K562 (cell line): Measurements from ENCODE around the gene CHTF8. TPM values are rescaled to one million over a fixed set of nuclear protein-coding genes. Genes with fewer than 3 reads are reported as not detected.
A peak's percentile ranks its signal among the peaks of the same experiment; 100 is the strongest.

ENCODE experiments used
- ADNP ChIP-seq: fragments of 200-800 bp; sonication (Bioruptor generic); IDR thresholded peaks from 2 replicates; pipeline ENCODE4 v1.6.1; 2016; ENCODE audit warnings: missing genetic modification characterization, missing compliant biosample characterization
- BMI1 ChIP-seq: fragments of 150-350 bp; IDR thresholded peaks from 2 replicates; pipeline ENCODE4 v1.6.1; 2014; ENCODE audit warnings: low read length
- CBX8 ChIP-seq: fragments of 200-600 bp; sonication (generic); IDR thresholded peaks from 2 replicates; pipeline ENCODE4 v1.6.1; 2012; ENCODE audit warnings: borderline replicate concordance, mixed run types, low read depth, mild to moderate bottlenecking, moderate library complexity, mixed read lengths, low read length, control low read depth, inconsistent platforms; ENCODE audit not compliant: poor library complexity, severe bottlenecking; ENCODE audit errors: extremely low read depth
- CSDE1 ChIP-seq, 2 experiments: fragments of 450-650 bp; IDR thresholded peaks; 2 replicates each; pipeline ENCODE4 v1.6.1; 2016; ENCODE audit warnings: mild to moderate bottlenecking in 1 of 2
- HOMEZ ChIP-seq: fragments of 250-450 bp; sonication (Bioruptor Pico); IDR thresholded peaks from 2 replicates; pipeline ENCODE4 v1.4.0; 2020; ENCODE audit warnings: mild to moderate bottlenecking, moderate library complexity
- KAT8 ChIP-seq: fragments of 450-650 bp; IDR thresholded peaks from 2 replicates; pipeline ENCODE4 v1.6.1; 2016; ENCODE audit warnings: low read depth, mild to moderate bottlenecking
- L3MBTL2 ChIP-seq: fragments of 450-650 bp; IDR thresholded peaks from 2 replicates; pipeline ENCODE4 v1.6.1; 2016; ENCODE audit warnings: mild to moderate bottlenecking, moderate library complexity
- LCOR ChIP-seq: sonication (generic); formaldehyde crosslinking; IDR thresholded peaks from 2 replicates; pipeline ENCODE4 v1.8.0; 2022; ENCODE audit warnings: mild to moderate bottlenecking, missing genetic modification reagents
- NFIX ChIP-seq: fragments of 250-450 bp; sonication (Bioruptor Pico); IDR thresholded peaks from 2 replicates; pipeline ENCODE4 v1.4.0; 2020; ENCODE audit warnings: low read depth, mild to moderate bottlenecking, moderate library complexity
- RBFOX2 ChIP-seq: fragments of 200-400 bp; formaldehyde crosslinking; IDR thresholded peaks from 2 replicates; pipeline ENCODE4 v1.6.1; 2017; ENCODE audit warnings: low read depth, mild to moderate bottlenecking, low read length, moderate library complexity
- SAP30 ChIP-seq: fragments of 200-600 bp; sonication (generic); IDR thresholded peaks from 2 replicates; pipeline ENCODE4 v1.6.1; 2012; ENCODE audit warnings: borderline replicate concordance, low read depth, mild to moderate bottlenecking, moderate library complexity, low read length, control low read depth, inconsistent platforms; ENCODE audit not compliant: insufficient read depth, poor library complexity, severe bottlenecking
- SMC3 ChIP-seq: conservative IDR thresholded peaks from 2 replicates; pipeline ENCODE4 v1.6.1; 2011; ENCODE audit warnings: low read depth, low read length, improper control_type of control experiment; ENCODE audit not compliant: insufficient read depth
- STAG1 ChIP-seq: sonication (generic); formaldehyde crosslinking; IDR thresholded peaks from 2 replicates; pipeline ENCODE4 v1.5.0; 2020; ENCODE audit warnings: missing genetic modification reagents, borderline replicate concordance
- STAT5B ChIP-seq: fragments of 250-450 bp; sonication (Bioruptor Pico); IDR thresholded peaks from 2 replicates; pipeline ENCODE4 v1.8.0; 2021; ENCODE audit warnings: mild to moderate bottlenecking, inconsistent platforms
- TCF3 ChIP-seq: sonication (generic); formaldehyde crosslinking; IDR thresholded peaks from 2 replicates; pipeline ENCODE4 v1.4.0; 2020; ENCODE audit warnings: mild to moderate bottlenecking, missing genetic modification reagents
- UBTF ChIP-seq, 2 experiments: IDR thresholded peaks; 2 replicates each; pipeline ENCODE4 v1.6.1; 2012; ENCODE audit warnings: improper control_type of control experiment in 2 of 2, low read depth in 2 of 2, low read length in 2 of 2, borderline replicate concordance in 1 of 2
- ZBTB26 ChIP-seq: fragments of 450-650 bp; formaldehyde crosslinking; IDR thresholded peaks from 2 replicates; pipeline ENCODE4 v1.4.0; 2022; ENCODE audit warnings: missing genetic modification characterization
- ZBTB49 ChIP-seq: sonication (generic); formaldehyde crosslinking; IDR thresholded peaks from 2 replicates; pipeline ENCODE4 v1.8.0; 2022; ENCODE audit warnings: missing genetic modification reagents, mild to moderate bottlenecking, borderline replicate concordance
- ZNF143 ChIP-seq: sonication (generic); formaldehyde crosslinking; IDR thresholded peaks from 2 replicates; pipeline ENCODE4 v1.9.0; 2022; ENCODE audit warnings: mild to moderate bottlenecking, missing genetic modification reagents
- polyA plus RNA-seq, 8 experiments: library from polyadenylated mRNA; depleted of rRNA in 4 of 8; stranded (reverse) in 5 of 8; unstranded in 3 of 8; fragments of >200 nt; fragmentation: Nextera tagmentation in 2 of 8; fragmentation: Illumina TruSeq in 1 of 8; extraction: Ambion mirVana in 2 of 8; extraction: Trizol in 1 of 8; gene quantifications; 2 replicates each; pipeline versions ENCODE4 v1.2.1 to v1.2.3, GENCODE V29; 2011 to 2014; ENCODE audit warnings: inconsistent platforms in 1 of 8, missing spikeins in 1 of 8
- total RNA-seq, 7 experiments: library from RNA; depleted of rRNA in 6 of 7; stranded (reverse); fragments of >200 nt in 6 of 7; fragmentation: Illumina TruSeq in 2 of 7; extraction: Trizol in 2 of 7; gene quantifications; 2 replicates each; pipeline versions ENCODE4 v1.2.1 to v1.2.3, GENCODE V29; 2011 to 2021; ENCODE audit warnings: low replicate concordance in 1 of 7

CHTF8 gene
- total and polyA plus RNA-seq, 9 of the 15 experiments (the other 6 are each of a cell fraction or from before 2014, with no cell fraction given) = 20.2 to 199 (median 108) TPM

- TF ChIP-seq HOMEZ (CRISPR knock-in tag) (no peak), LCOR (peak; percentile 53; the same call in 1 of the 2 replicates), ZNF143 (no peak), KAT8 (no peak), SAP30 (peak; percentile 47), BMI1 (no peak), CBX8 (no peak), L3MBTL2 (peak; percentile 77), SMC3 (0 out of 2 replicates have a peak, but pooled peaks have one; percentile 26), UBTF (IDR thresholded peaks at IDR 0.05; ENCODE audit: borderline replicate concordance in 1 of 2, low read depth in 2 of 2, low read length in 2 of 2) (peak in 1 of 2 experiments; percentile 82; a peak in 2 of 4 replicates), STAG1 (0 out of 2 replicates have a peak, but pooled peaks have one; percentile 25), ZBTB49 (0 out of 2 replicates have a peak, but pooled peaks have one; percentile 40), ZBTB26 (no peak), ADNP (no peak), NFIX (no peak), CSDE1 (IDR thresholded peaks at IDR 0.05) (no peak), RBFOX2 (peak; percentile 44), TCF3 (no peak), STAT5B (CRISPR knock-in tag) (no peak)
Measured at GRCh38 chr16:69105501-69106361, 26.7 kb downstream of the CHTF8 start, which contains the start of gene HAS3 (continued).
